Mesodermal cell (in vitro differentiated cells): ENCODE measurements around the gene VAPB.

ENCODE experiments used
- H3K27ac ChIP-seq: 2 replicates; pipeline ENCODE4 v1.7.0; 2013; ENCODE audit warnings: mild to moderate bottlenecking, low read depth, low read length, moderate library complexity; ENCODE audit not compliant: severe bottlenecking
- H3K36me3 ChIP-seq: 2 replicates; pipeline ENCODE4 v1.7.1; 2013; ENCODE audit warnings: mild to moderate bottlenecking, low read length, moderate library complexity; ENCODE audit not compliant: control insufficient read depth, insufficient read depth
- H3K4me1 ChIP-seq: one replicate; pipeline ENCODE4 v1.7.1; 2013; ENCODE audit warnings: mild to moderate bottlenecking, low read length; ENCODE audit not compliant: insufficient read depth, control insufficient read depth, poor library complexity, severe bottlenecking
- H3K4me3 ChIP-seq: 2 replicates; pipeline ENCODE4 v1.7.0; 2013; ENCODE audit warnings: low read length, control low read depth, mild to moderate bottlenecking; ENCODE audit not compliant: insufficient read depth, poor library complexity, severe bottlenecking; ENCODE audit errors: extremely low read depth
- H3K9me3 ChIP-seq: 2 replicates; pipeline ENCODE4 v1.7.1; 2013; ENCODE audit warnings: mild to moderate bottlenecking, low read length, moderate library complexity; ENCODE audit not compliant: control insufficient read depth
- WGBS, 2 experiments: methylation state at CpG; one replicate each; pipeline ENCODE4 v1.1.5; 2013; ENCODE audit warnings: missing lambda C conversion rate in 2 of 2; ENCODE audit not compliant: insufficient coverage in 2 of 2; 5-methylcytosine and 5-hydroxymethylcytosine counted together

The VAPB gene

GRCh38 chr20:58471193-58472164 lies 82.5 kb downstream of the VAPB start:
- Histone ChIP-seq H3K4me1 (no peaks in the 10 kb centered on the region), H3K9me3 (no peaks in the 10 kb centered on the region), H3K36me3 (no peaks in the 10 kb centered on the region), H3K4me3 (no peak overlapping the region), H3K27ac (no peak overlapping the region)
- 88 to 91% methylated on average over 9 to 24 of the region's 26 CpGs for WGBS, 2 experiments

- Histone ChIP-seq H3K4me3 (no peak overlapping the region), H3K27ac (no peak overlapping the region), H3K9me3 (no peaks in the 10 kb centered on the region), H3K36me3 (no peaks in the 10 kb centered on the region), H3K4me1 (no peaks in the 10 kb centered on the region)
- 95 to 96% methylated on average over 20 of the region's 20 CpGs for WGBS, 2 experiments
Measured at GRCh38 chr20:58472273-58473018, 83.4 kb downstream of the VAPB start.

- Histone ChIP-seq H3K4me1 (no peaks in the 10 kb centered on the region), H3K36me3 (no peaks in the 10 kb centered on the region), H3K9me3 (peaks cover 9% of the 10 kb centered on the region), H3K4me3 (no peak overlapping the region), H3K27ac (no peak overlapping the region)
- 95 to 96% methylated on average over 8 of the region's 13 CpGs for WGBS, 2 experiments
Measured at GRCh38 chr20:58473453-58474425, 84.7 kb downstream of the VAPB start.

GRCh38 chr20:58475466-58475865 lies 86.4 kb downstream of the VAPB start:
- Histone ChIP-seq H3K4me1 (no peaks in the 10 kb centered on the region), H3K36me3 (no peaks in the 10 kb centered on the region)
- WGBS, 2 experiments, result 94 to 96% methylated on average over 8 to 10 of the region's 10 CpGs

GRCh38 chr20:58478141-58478805 lies 89.2 kb downstream of the VAPB start:
- no peak overlapping the region for H3K4me3 ChIP-seq
- 100% methylated on average over 1 of the region's 3 CpGs; no CpG with 5 or more reads in 1 of the 2 experiments for WGBS, 2 experiments

More at GRCh38 chr20:58475466-58475865, 86.4 kb downstream of the VAPB start:
- no peak overlapping the region for H3K27ac ChIP-seq
- peaks cover 9% of the 10 kb centered on the region for H3K9me3 ChIP-seq
- no peak overlapping the region for H3K4me3 ChIP-seq

DNA sequence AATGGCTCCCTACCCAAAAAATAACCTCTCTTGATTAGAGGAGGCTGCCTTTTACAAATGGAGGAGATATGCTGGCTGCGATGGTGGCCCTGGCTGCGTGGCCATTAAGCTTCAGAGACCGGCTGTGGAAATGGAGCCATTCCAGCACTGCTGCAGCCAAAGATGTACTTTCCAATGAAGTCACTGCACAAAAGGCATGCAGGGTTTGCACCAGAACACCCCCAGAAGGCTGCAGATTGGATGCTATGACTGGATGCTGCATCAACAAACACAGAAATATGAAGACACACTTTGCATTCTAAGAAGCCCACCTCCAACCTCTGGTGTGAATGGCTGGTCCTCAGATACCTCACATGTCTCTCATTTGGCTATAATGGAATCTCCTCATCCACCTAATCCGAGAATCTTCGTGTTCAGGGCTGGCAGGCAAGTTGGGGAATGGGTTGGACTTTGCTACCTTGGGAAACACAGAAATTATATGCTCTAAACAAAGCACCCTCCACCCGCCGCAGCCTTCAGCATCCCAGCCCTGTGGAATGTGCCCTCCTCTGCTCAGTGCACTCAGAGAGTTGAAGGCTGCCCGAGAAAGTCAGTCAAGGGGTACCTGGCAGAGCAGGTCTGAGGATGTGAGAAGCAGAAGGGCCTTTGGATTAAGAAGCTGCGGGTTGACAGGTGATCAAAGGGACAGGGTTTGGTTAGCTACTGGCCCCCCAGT lies 90.9 kb downstream of the VAPB start:
- 89 to 96% methylated on average over 5 of the region's 9 CpGs for WGBS, 2 experiments
- Histone ChIP-seq H3K4me3 (no peak overlapping the region), H3K36me3 (no peaks in the 10 kb centered on the region), H3K9me3 (peaks cover 9% of the 10 kb centered on the region), H3K27ac (no peak overlapping the region), H3K4me1 (no peaks in the 10 kb centered on the region)

More at GRCh38 chr20:58478141-58478805, 89.2 kb downstream of the VAPB start:
- no peaks in the 10 kb centered on the region for H3K36me3 ChIP-seq
- H3K27ac ChIP-seq, result no peak overlapping the region
- peaks cover 9% of the 10 kb centered on the region for H3K9me3 ChIP-seq
- H3K4me1 ChIP-seq, result no peaks in the 10 kb centered on the region

DNA sequence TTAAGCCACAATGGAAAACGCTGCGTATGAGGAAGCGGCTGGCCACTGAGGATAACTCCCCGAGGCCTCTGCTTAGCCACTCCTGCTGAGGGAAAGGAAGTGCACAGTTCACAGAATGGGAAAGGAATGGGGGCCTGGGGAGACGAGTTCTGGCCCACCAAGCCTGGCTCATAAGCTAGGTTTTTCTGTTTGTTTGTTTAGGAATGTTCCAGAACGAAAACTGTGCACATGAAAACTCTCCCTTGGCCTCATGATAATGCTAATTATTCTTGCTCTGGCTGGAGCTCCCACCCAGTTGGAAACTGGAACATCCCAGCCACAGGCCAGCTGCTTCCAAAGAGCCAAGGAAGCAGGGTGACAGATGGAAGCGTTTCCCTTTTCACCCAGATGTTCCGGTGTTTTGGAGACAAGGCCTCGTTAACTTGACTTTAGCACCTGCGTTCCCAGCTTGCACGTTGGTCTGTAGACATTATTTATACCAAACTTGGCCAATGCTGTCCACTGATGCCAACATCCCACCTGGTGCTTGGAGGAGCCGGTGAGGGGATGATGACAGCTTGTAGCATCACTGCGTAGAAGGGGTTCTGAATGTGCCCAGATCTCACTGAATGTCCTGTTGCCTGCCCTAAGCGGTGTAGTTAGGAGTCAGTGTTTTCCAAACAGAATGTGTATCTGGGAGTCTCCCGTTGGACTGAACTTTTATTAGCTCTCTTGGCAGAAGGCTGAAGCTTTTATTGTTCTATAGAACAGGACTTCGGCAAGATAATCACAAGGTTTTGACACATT lies 91.7 kb downstream of the VAPB start:
- H3K36me3 ChIP-seq, result no peaks in the 10 kb centered on the region
- no peak overlapping the region for H3K4me3 ChIP-seq
- H3K9me3 ChIP-seq, result peaks cover 14% of the 10 kb centered on the region
- H3K27ac ChIP-seq, result no peak overlapping the region
- 89 to 91% methylated on average over 14 to 16 of the region's 16 CpGs for WGBS, 2 experiments
- no peaks in the 10 kb centered on the region for H3K4me1 ChIP-seq

- no peak overlapping the region for H3K27ac ChIP-seq
- H3K4me1 ChIP-seq, result no peaks in the 10 kb centered on the region
- no peak overlapping the region for H3K4me3 ChIP-seq
- H3K9me3 ChIP-seq, result peaks cover 22% of the 10 kb centered on the region
- 20 to 22% methylated on average over 7 to 13 of the region's 18 CpGs for WGBS, 2 experiments
- H3K36me3 ChIP-seq, result no peaks in the 10 kb centered on the region
Measured at GRCh38 chr20:58481481-58482021, 92.5 kb downstream of the VAPB start.

GRCh38 chr20:58482416-58482815 lies 93.4 kb downstream of the VAPB start:
- H3K36me3 ChIP-seq, result no peaks in the 10 kb centered on the region
- WGBS, 2 experiments, result 65 to 71% methylated on average over 9 to 10 of the region's 10 CpGs
- no peak overlapping the region for H3K27ac ChIP-seq
- peaks cover 24% of the 10 kb centered on the region for H3K9me3 ChIP-seq
- H3K4me3 ChIP-seq, result no peak overlapping the region
- H3K4me1 ChIP-seq, result no peaks in the 10 kb centered on the region
